Pancreas (tissue), 10 donors: Measurements from ENCODE around the gene TXK. TPM values are rescaled to one million over a fixed set of nuclear protein-coding genes. Genes with fewer than 3 reads are reported as not detected.

Experiments used
- ATAC-seq, 4 donors: fragments of 200-7000 bp; cut with Tn5 transposase; one replicate each; pipeline versions ENCODE4 v1.8.0 to v1.9.1; 2020; ENCODE audit warnings: mild to moderate bottlenecking in 4 of 4, moderate library complexity in 4 of 4
- DNase-seq, 6 donors: peaks; one replicate each; pipeline ENCODE4 v3.0.0-alpha.2; 2020
- FAIRE-seq: peaks from 2 replicates; lab custom pipeline; 2012; peaks lifted over from hg19 to GRCh38; lab: Jason Lieb, UNC
- H3K27ac ChIP-seq, 4 donors: fragments of 200-600 bp; sonication (generic); 1 replicate in 3 of 4; 2 replicates in 1 of 4; pipeline versions ENCODE4 v1.5.0 to v1.8.0; 2020
- H3K27me3 ChIP-seq, 4 donors: fragments of 200-600 bp; one replicate each; pipeline ENCODE4 v1.8.0; 2021
- H3K36me3 ChIP-seq, 3 donors: fragments of 200-600 bp; sonication (generic) in 1 of 3; one replicate each; pipeline versions ENCODE4 v1.5.0 to v1.8.0; 2020 to 2021
- H3K4me1 ChIP-seq, 3 donors: fragments of 200-600 bp; one replicate each; pipeline ENCODE4 v1.8.0; 2021
- H3K4me3 ChIP-seq, 4 donors: fragments of 200-600 bp; sonication (generic) in 2 of 4; one replicate each; pipeline versions ENCODE4 v1.5.0 to v1.8.0; 2020 to 2021
- H3K9me3 ChIP-seq, 4 donors: fragments of 200-600 bp; one replicate each; pipeline ENCODE4 v1.8.0; 2021
- WGBS, 2 donors: extraction: QIAGEN DNeasy Blood & Tissue Kit; methylation state at CpG; one replicate each; pipeline ENCODE4 v1.1.7; 2013; 5-methylcytosine and 5-hydroxymethylcytosine counted together
- intact Hi-C, 3 donors: fragments of 100-400 bp; cut with DNase I; formaldehyde crosslinking; loops; one replicate each; pipeline versions ENCODE4 v1.11.1 to v1.14.2; 2022
- polyA plus RNA-seq, 2 donors: library from polyadenylated mRNA; stranded (reverse); fragments of 200-250 nt; gene quantifications; one replicate each; pipeline ENCODE4 v1.2.3, GENCODE V29; 2013
- total RNA-seq, 6 donors: library from RNA; stranded (reverse); fragmentation: NEBNext Ultra II Directional in 4 of 6; extraction: Animal tissue kit (Norgen Biotek cat#: 25700) in 4 of 6; gene quantifications; one replicate each; pipeline versions ENCODE4 v1.2.1 to v1.2.4, GENCODE V29; 2021 to 2023
- TF ChIP-seq, protein P1 (sequence below), 4 donors: fragments of 200-600 bp; sonication (generic) in 3 of 4; IDR thresholded peaks; one replicate each; pipeline versions ENCODE4 v1.5.0 to v1.8.0; 2021; ENCODE audit warnings: antibody characterized with exemption in 4 of 4
- donor health status: healthy with polysubstance abuse.
- donor health status: DM: no; HTN: no; CAD: no; lungs with moderate emphysema.
- donor health status: DM: no; HTN: no; CAD: no.
- donor health status: control.
- donor health status: control.
- donor health status: Bipolar disorder and iron deficiency.
- donor health status: DM: yes; HTN: yes; CAD: no.
- donor health status: DM: no; HTN: no; CAD: no.
- donor health status: DM: no; HTN: no; CAD: no.
- donor health status: DM: yes; HTN: yes; CAD: no.

TXK gene
- total and polyA plus RNA-seq, 8 donors = 0.46 to 1.6 (median 0.75) TPM

DNA sequence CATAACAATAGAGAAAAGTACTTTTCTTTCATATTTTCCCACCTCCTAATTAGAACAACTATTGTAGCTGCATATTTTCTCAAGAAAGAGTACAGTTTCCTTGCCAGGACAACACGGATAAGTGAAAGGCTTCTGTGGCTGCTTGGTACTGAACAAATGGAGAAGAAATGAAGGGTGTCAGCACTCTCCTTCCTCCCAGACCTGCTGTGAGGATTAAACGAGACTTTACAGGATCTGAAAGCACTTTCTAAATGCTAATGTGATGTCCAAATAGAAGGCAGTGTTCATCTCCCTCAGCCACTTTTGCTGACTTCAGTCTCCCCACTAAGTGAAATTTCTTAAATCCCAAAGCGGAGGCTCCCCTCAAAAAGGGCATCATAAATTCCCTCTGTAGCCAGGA, 103.6 kb downstream of the TXK start:
- H3K27ac ChIP-seq = no peak overlapping the region
- TF ChIP-seq, protein P1, sequence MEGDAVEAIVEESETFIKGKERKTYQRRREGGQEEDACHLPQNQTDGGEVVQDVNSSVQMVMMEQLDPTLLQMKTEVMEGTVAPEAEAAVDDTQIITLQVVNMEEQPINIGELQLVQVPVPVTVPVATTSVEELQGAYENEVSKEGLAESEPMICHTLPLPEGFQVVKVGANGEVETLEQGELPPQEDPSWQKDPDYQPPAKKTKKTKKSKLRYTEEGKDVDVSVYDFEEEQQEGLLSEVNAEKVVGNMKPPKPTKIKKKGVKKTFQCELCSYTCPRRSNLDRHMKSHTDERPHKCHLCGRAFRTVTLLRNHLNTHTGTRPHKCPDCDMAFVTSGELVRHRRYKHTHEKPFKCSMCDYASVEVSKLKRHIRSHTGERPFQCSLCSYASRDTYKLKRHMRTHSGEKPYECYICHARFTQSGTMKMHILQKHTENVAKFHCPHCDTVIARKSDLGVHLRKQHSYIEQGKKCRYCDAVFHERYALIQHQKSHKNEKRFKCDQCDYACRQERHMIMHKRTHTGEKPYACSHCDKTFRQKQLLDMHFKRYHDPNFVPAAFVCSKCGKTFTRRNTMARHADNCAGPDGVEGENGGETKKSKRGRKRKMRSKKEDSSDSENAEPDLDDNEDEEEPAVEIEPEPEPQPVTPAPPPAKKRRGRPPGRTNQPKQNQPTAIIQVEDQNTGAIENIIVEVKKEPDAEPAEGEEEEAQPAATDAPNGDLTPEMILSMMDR (IDR thresholded peaks at IDR 0.05) = no peak
- H3K4me1 ChIP-seq = peaks cover 13 to 23% (median 18%) of the 10 kb centered on the region in 3 donors
- FAIRE-seq (no peak), ATAC-seq (no peak), DNase-seq (no peak)
- H3K9me3 ChIP-seq = no peaks in the 10 kb centered on the region
- no peak overlapping the region for H3K4me3 ChIP-seq
- H3K27me3 ChIP-seq = no peaks in the 10 kb centered on the region
- no peaks in the 10 kb centered on the region for H3K36me3 ChIP-seq
- intact Hi-C loops = no loop called here
- 83 to 88% methylated on average over 3 of the region's 3 CpGs for WGBS, 2 donors

DNA sequence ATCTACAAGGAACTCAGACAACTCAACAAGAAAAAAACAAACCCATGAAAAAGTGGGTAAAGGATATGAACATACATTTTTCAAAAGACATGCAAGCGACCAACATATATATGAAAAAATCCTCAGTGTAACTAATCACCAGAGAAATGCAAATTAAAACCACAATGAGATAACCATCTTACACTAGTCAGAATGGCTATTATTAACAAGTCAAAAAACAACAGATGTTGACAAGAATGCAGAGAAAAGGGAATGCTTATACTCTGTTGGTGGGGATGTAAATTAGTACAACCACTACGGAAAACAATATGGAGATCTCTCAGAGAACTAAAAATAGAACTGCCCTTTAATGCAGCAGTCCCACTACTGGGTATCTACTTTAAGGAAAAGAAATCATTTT, 105.4 kb downstream of the TXK start:
- 63 to 89% methylated on average over 2 of the region's 2 CpGs for WGBS, 2 donors
- intact Hi-C loops = no loop called here

DNA sequence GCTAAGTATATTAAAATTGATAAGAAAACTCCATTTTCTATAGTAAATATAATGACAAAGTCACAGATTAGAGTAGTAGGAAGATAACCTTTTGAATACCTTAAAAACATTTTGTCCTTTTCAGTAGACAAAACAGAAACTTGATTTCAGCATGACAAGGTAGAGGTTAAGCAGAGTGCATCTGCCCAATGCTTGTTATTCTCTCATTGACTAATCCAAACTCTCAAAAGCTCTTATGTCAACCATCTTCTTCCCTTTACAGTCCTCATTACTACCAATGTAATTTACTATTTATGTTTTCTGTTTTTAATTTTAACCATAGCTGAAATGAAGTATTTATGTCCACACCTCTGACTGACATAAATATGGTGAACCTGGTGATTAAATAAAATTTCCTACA, 106.4 kb downstream of the TXK start:
- FAIRE-seq (no peak), ATAC-seq (no peak), DNase-seq (no peak)
- H3K4me3 ChIP-seq = no peak overlapping the region
- peaks cover 4 to 13% (median 12%) of the 10 kb centered on the region in 3 donors for H3K4me1 ChIP-seq
- TF ChIP-seq, protein P1 (IDR thresholded peaks at IDR 0.05) = no peak
- H3K36me3 ChIP-seq = no peaks in the 10 kb centered on the region
- H3K27me3 ChIP-seq = no peaks in the 10 kb centered on the region
- intact Hi-C loops = no loop called here
- H3K27ac ChIP-seq = no peak overlapping the region
- H3K9me3 ChIP-seq = no peaks in the 10 kb centered on the region

More for the DNA sequence above, 105.4 kb downstream of the TXK start:
- H3K4me3 ChIP-seq = no peak overlapping the region
- peaks cover 11 to 20% (median 18%) of the 10 kb centered on the region in 3 donors for H3K4me1 ChIP-seq
- H3K27me3 ChIP-seq = no peaks in the 10 kb centered on the region
- ATAC-seq (no peak), DNase-seq (no peak), FAIRE-seq (no peak)
- no peaks in the 10 kb centered on the region for H3K36me3 ChIP-seq
- no peak overlapping the region for H3K27ac ChIP-seq
- H3K9me3 ChIP-seq = no peaks in the 10 kb centered on the region
- TF ChIP-seq, protein P1 (IDR thresholded peaks at IDR 0.05) = no peak

DNA sequence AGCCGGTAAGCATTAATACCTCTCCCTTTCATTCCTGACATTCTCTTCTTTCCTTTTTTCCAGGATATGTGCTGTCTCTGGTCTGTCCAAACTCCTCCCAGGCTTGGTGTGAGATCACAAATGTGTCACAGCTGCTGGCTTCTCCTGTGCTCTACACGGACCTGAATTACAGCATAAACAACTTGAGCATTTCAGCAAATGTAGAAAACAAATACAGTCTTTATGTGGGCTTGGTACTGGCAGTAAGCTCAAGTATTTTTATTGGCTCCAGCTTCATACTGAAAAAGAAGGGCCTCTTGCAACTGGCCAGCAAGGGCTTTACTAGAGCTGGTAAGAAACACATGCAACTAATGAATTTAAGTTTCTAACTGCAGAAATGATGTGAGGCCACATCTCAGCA, 109.0 kb downstream of the TXK start:
- Histone ChIP-seq H3K27me3 (no peaks in the 10 kb centered on the region), H3K9me3 (no peaks in the 10 kb centered on the region), H3K27ac (no peak overlapping the region), H3K36me3 (no peaks in the 10 kb centered on the region), H3K4me3 (no peak overlapping the region), H3K4me1 (no peaks in the 10 kb centered on the region)
- DNase-seq (no peak), ATAC-seq (no peak), FAIRE-seq (no peak)
- intact Hi-C loops = no loop called here
- TF ChIP-seq, protein P1 (IDR thresholded peaks at IDR 0.05) = no peak
- WGBS, 2 donors = 42% methylated on average over 2 of the region's 2 CpGs

DNA sequence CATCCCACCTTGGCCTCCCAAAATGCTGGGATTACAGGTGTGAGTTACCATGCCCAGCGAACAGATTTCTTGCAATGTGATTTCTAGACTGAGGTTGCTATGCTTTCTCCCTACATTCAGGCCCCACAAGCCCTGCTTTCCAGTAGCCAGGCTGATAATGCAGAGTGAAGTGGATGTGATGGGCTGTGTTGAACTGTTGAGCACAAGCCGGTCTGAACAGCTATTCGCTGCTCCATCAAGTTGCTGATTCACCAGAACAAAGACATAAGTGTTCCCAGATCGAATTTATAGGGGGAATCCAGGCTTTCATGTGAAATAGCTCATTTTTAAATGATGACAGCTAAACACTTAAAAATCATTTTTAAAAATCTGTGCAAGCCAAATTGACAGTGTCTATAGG, 109.5 kb downstream of the TXK start:
- ATAC-seq (no peak), FAIRE-seq (no peak), DNase-seq (no peak)
- TF ChIP-seq, protein P1 (IDR thresholded peaks at IDR 0.05) = no peak
- Histone ChIP-seq H3K9me3 (no peaks in the 10 kb centered on the region), H3K27me3 (no peaks in the 10 kb centered on the region), H3K36me3 (no peaks in the 10 kb centered on the region), H3K27ac (no peak overlapping the region), H3K4me1 (no peaks in the 10 kb centered on the region), H3K4me3 (no peak overlapping the region)
- intact Hi-C loops = no loop called here
- WGBS, 2 donors = 76 to 81% methylated on average over 4 of the region's 4 CpGs
